Measurements from ENCODE around the gene FRAT2. TPM values are rescaled to one million over a fixed set of nuclear protein-coding genes. Genes with fewer than 3 reads are reported as not detected.
"Not testable (repeated sequence)": the region's sequence is repeated elsewhere in the genome, so short reads cannot be mapped to it uniquely, and the experiment has no call there.

Gene FRAT2
- total RNA-seq, 1 donor from 2014 or later: 8.4 TPM

- no peak for ATAC-seq
Measured at GRCh38 chr10:97356318-97356914, 21.9 kb upstream of the FRAT2 start.

- no peak for ATAC-seq
Measured at GRCh38 chr10:97355571-97355975, 21.0 kb upstream of the FRAT2 start.

GRCh38 chr10:97353945-97354344 lies 19.4 kb upstream of the FRAT2 start:
- peak; percentile 62 for ATAC-seq

GRCh38 chr10:97349752-97350513 lies 15.4 kb upstream of the FRAT2 start:
- ATAC-seq: no peak

GRCh38 chr10:97347317-97347716 lies 12.8 kb upstream of the FRAT2 start:
- no peak for ATAC-seq

- not testable (repeated sequence) for ATAC-seq
Measured at GRCh38 chr10:97343664-97344063, 9.1 kb upstream of the FRAT2 start.

GRCh38 chr10:97341416-97341815 lies 6.9 kb upstream of the FRAT2 start:
- no peak for ATAC-seq

GRCh38 chr10:97338041-97338440 lies 3.5 kb upstream of the FRAT2 start:
- ATAC-seq: no peak

- ATAC-seq: peak; percentile 64
Measured at GRCh38 chr10:97336942-97337831, 2.7 kb upstream of the FRAT2 start.

- ATAC-seq: no peak
Measured at GRCh38 chr10:97336446-97336845, 1.9 kb upstream of the FRAT2 start.

- ATAC-seq: no peak
Measured at GRCh38 chr10:97336006-97336405, 1.5 kb upstream of the FRAT2 start.

- ATAC-seq: no peak
Measured at GRCh38 chr10:97335188-97335619, 675 bp upstream of the FRAT2 start.

GRCh38 chr10:97333601-97334369 lies 744 bp downstream of the FRAT2 start:
- ATAC-seq: peak; percentile 11

- no peak for ATAC-seq
Measured at GRCh38 chr10:97333351-97333600, 1.3 kb downstream of the FRAT2 start.

GRCh38 chr10:97332591-97333350 lies 1.8 kb downstream of the FRAT2 start:
- no peak for ATAC-seq

- ATAC-seq: no peak
Measured at GRCh38 chr10:97331153-97331703, 3.3 kb downstream of the FRAT2 start.

- no peak for ATAC-seq
Measured at GRCh38 chr10:97329766-97330165, 4.8 kb downstream of the FRAT2 start.

GRCh38 chr10:97328646-97329453 lies 5.7 kb downstream of the FRAT2 start:
- ATAC-seq: no peak

GRCh38 chr10:97327348-97328294 lies 6.9 kb downstream of the FRAT2 start:
- no peak for ATAC-seq

- ATAC-seq: no peak
Measured at GRCh38 chr10:97325754-97326153, 8.8 kb downstream of the FRAT2 start.
